ENCODE data around the gene DDRGK1.

The DDRGK1 gene

GRCh38 chr20:3235666-3236324, 31.3 kb upstream of the DDRGK1 start:
- no peak for DNase-seq

- DNase-seq = no peak
These were observed 29.6 kb upstream of the DDRGK1 start for GRCh38 chr20:3233991-3234498.

- DNase-seq = no peak
These were observed 28.9 kb upstream of the DDRGK1 start for GRCh38 chr20:3233131-3233990.

GRCh38 chr20:3231889-3232588, 27.6 kb upstream of the DDRGK1 start:
- DNase-seq = no peak

- no peak for DNase-seq
These were observed 26.6 kb upstream of the DDRGK1 start for GRCh38 chr20:3231116-3231515.

GRCh38 chr20:3229798-3230197, 25.3 kb upstream of the DDRGK1 start:
- DNase-seq = no peak

GRCh38 chr20:3229158-3229557, 24.7 kb upstream of the DDRGK1 start:
- no peak for DNase-seq

- DNase-seq = no peak
These were observed 24.2 kb upstream of the DDRGK1 start for GRCh38 chr20:3228750-3229032.

- no peak for DNase-seq
These were observed 23.7 kb upstream of the DDRGK1 start for GRCh38 chr20:3227936-3228749.

GRCh38 chr20:3227506-3227905, 23.0 kb upstream of the DDRGK1 start:
- DNase-seq = peak in 1 of 58 donors; percentile 32

GRCh38 chr20:3226864-3227263, 22.4 kb upstream of the DDRGK1 start:
- no peak for DNase-seq

GRCh38 chr20:3226093-3226492, 21.6 kb upstream of the DDRGK1 start:
- no peak for DNase-seq

- DNase-seq = no peak
These were observed 20.4 kb upstream of the DDRGK1 start for GRCh38 chr20:3224681-3225421.

- DNase-seq = no peak
These were observed 19.7 kb upstream of the DDRGK1 start for GRCh38 chr20:3223994-3224680.

- DNase-seq = no peak
These were observed 19.1 kb upstream of the DDRGK1 start for GRCh38 chr20:3223651-3223993.

- DNase-seq = no peak
These were observed 18.4 kb upstream of the DDRGK1 start for GRCh38 chr20:3222635-3223600.

- DNase-seq = no peak
These were observed 17.1 kb upstream of the DDRGK1 start for GRCh38 chr20:3221398-3222226.
